K562 (cell line): Measurements from ENCODE around the gene AURKB. TPM values are rescaled to one million over a fixed set of nuclear protein-coding genes. Genes with fewer than 3 reads are reported as not detected.
A peak's percentile ranks its signal among the peaks of the same experiment; 100 is the strongest.

ENCODE experiments used
- ATF1 ChIP-seq, 2 experiments: fragments of 450-650 bp in 1 of 2; IDR thresholded peaks; 2 replicates each; pipeline ENCODE4 v1.6.1; 2016; ENCODE audit warnings: missing compliant biosample characterization in 1 of 2, missing genetic modification characterization in 1 of 2
- EP300 ChIP-seq: IDR thresholded peaks from 2 replicates; pipeline ENCODE4 v1.6.1; 2012; ENCODE audit warnings: low read length, improper control_type of control experiment
- FUS ChIP-seq: fragments of 200-400 bp; formaldehyde crosslinking; optimal IDR thresholded peaks from 2 replicates; pipeline ENCODE3; 2017; ENCODE audit warnings: low read depth, low read length
- IRF2 ChIP-seq: sonication (generic); formaldehyde crosslinking; IDR thresholded peaks from 2 replicates; pipeline ENCODE4 v1.8.1; 2022; ENCODE audit warnings: mild to moderate bottlenecking, missing genetic modification reagents
- L3MBTL2 ChIP-seq: fragments of 450-650 bp; IDR thresholded peaks from 2 replicates; pipeline ENCODE4 v1.6.1; 2016; ENCODE audit warnings: mild to moderate bottlenecking, moderate library complexity
- LARP7 ChIP-seq: fragments of 450-650 bp; IDR thresholded peaks from 2 replicates; pipeline ENCODE4 v1.6.1; 2016
- PHTF2 ChIP-seq: fragments of 250-450 bp; sonication (Bioruptor Pico); IDR thresholded peaks from 2 replicates; pipeline ENCODE4 v1.5.0; 2021; ENCODE audit warnings: mild to moderate bottlenecking
- PRPF4 ChIP-seq: fragments of 200-400 bp; formaldehyde crosslinking; IDR thresholded peaks from one replicate; pipeline ENCODE4 v1.6.1; 2017; ENCODE audit warnings: low read length, low read depth, mild to moderate bottlenecking; ENCODE audit not compliant: insufficient read depth, poor library complexity, severe bottlenecking
- RBBP5 ChIP-seq: fragments of 200-600 bp; sonication (generic); IDR thresholded peaks from 2 replicates; pipeline ENCODE4 v1.6.1; 2012; ENCODE audit warnings: borderline replicate concordance, mild to moderate bottlenecking, low read length, control low read depth, inconsistent platforms; ENCODE audit not compliant: insufficient read depth, poor library complexity, severe bottlenecking
- RNF2 ChIP-seq: sonication (generic); IDR thresholded peaks from 2 replicates; pipeline ENCODE4 v1.6.1; 2016
- SRSF1 ChIP-seq: fragments of 200-400 bp; formaldehyde crosslinking; IDR thresholded peaks from 2 replicates; pipeline ENCODE4 v1.6.1; 2017; ENCODE audit warnings: mild to moderate bottlenecking, low read depth, low read length, moderate library complexity
- SRSF3 ChIP-seq: fragments of 200-400 bp; formaldehyde crosslinking; IDR thresholded peaks from 2 replicates; pipeline ENCODE4 v1.6.1; 2016; ENCODE audit warnings: mild to moderate bottlenecking, low read length, moderate library complexity; ENCODE audit not compliant: insufficient read depth
- STAG1 ChIP-seq: sonication (generic); formaldehyde crosslinking; IDR thresholded peaks from 2 replicates; pipeline ENCODE4 v1.5.0; 2020; ENCODE audit warnings: missing genetic modification reagents, borderline replicate concordance
- TEAD1 ChIP-seq, 2 experiments: fragments of 450-650 bp in 1 of 2; sonication (generic) in 1 of 2; formaldehyde crosslinking; IDR thresholded peaks; 2 replicates each; pipeline versions ENCODE4 v1.4.0 to v1.8.0; 2020 to 2022; ENCODE audit warnings: mild to moderate bottlenecking in 2 of 2, missing genetic modification reagents in 1 of 2
- XRCC3 ChIP-seq: fragments of 450-650 bp; IDR thresholded peaks from 2 replicates; pipeline ENCODE4 v1.6.1; 2017; ENCODE audit warnings: mild to moderate bottlenecking, moderate library complexity
- ZC3H8 ChIP-seq: fragments of 450-650 bp; IDR thresholded peaks from 2 replicates; pipeline ENCODE4 v1.6.1; 2017
- ZFX ChIP-seq: sonication (generic); formaldehyde crosslinking; IDR thresholded peaks from 2 replicates; pipeline ENCODE4 v1.8.0; 2022; ENCODE audit warnings: mild to moderate bottlenecking, missing genetic modification reagents, moderate library complexity
- ZNF445 ChIP-seq: fragments of 250-450 bp; sonication (Bioruptor Pico); IDR thresholded peaks from 2 replicates; pipeline ENCODE4 v1.4.0; 2020; ENCODE audit warnings: low read depth, mild to moderate bottlenecking, moderate library complexity
- ZNF76 ChIP-seq: fragments of 250-450 bp; sonication (Bioruptor Pico); IDR thresholded peaks from 2 replicates; pipeline ENCODE4 v1.4.0; 2020; ENCODE audit warnings: mild to moderate bottlenecking, moderate library complexity, borderline replicate concordance
- ZNF77 ChIP-seq: fragments of 250-450 bp; sonication (Bioruptor Pico); IDR thresholded peaks from 2 replicates; pipeline ENCODE4 v1.5.0; 2020
- polyA plus RNA-seq, 8 experiments: library from polyadenylated mRNA; depleted of rRNA in 4 of 8; stranded (reverse) in 5 of 8; unstranded in 3 of 8; fragments of >200 nt; fragmentation: Nextera tagmentation in 2 of 8; fragmentation: Illumina TruSeq in 1 of 8; extraction: Ambion mirVana in 2 of 8; extraction: Trizol in 1 of 8; gene quantifications; 2 replicates each; pipeline versions ENCODE4 v1.2.1 to v1.2.3, GENCODE V29; 2011 to 2014; ENCODE audit warnings: inconsistent platforms in 1 of 8, missing spikeins in 1 of 8
- total RNA-seq, 7 experiments: library from RNA; depleted of rRNA in 6 of 7; stranded (reverse); fragments of >200 nt in 6 of 7; fragmentation: Illumina TruSeq in 2 of 7; extraction: Trizol in 2 of 7; gene quantifications; 2 replicates each; pipeline versions ENCODE4 v1.2.1 to v1.2.3, GENCODE V29; 2011 to 2021; ENCODE audit warnings: low replicate concordance in 1 of 7
- TF ChIP-seq, protein P1 (sequence below): fragments of 450-650 bp; IDR thresholded peaks from 2 replicates; pipeline ENCODE4 v1.6.1; 2016; ENCODE audit warnings: borderline replicate concordance
- TF ChIP-seq, protein P2 (sequence below): fragments of 450-650 bp; IDR thresholded peaks from 2 replicates; pipeline ENCODE4 v1.6.1; 2016
- TF ChIP-seq, protein P3 (sequence below): sonication (generic); formaldehyde crosslinking; IDR thresholded peaks from 2 replicates; pipeline ENCODE4 v1.8.0; 2022; ENCODE audit warnings: missing genetic modification reagents, mild to moderate bottlenecking, borderline replicate concordance
- TF ChIP-seq, protein P4 (sequence below): fragments of 250-450 bp; sonication (Bioruptor Pico); IDR thresholded peaks from 2 replicates; pipeline ENCODE4 v1.5.0; 2020; ENCODE audit warnings: mild to moderate bottlenecking, borderline replicate concordance

AURKB gene
- total and polyA plus RNA-seq, 9 of the 15 experiments (the other 6 are each of a cell fraction or from before 2014, with no cell fraction given), result 27.2 to 114 (median 74.8) TPM

DNA sequence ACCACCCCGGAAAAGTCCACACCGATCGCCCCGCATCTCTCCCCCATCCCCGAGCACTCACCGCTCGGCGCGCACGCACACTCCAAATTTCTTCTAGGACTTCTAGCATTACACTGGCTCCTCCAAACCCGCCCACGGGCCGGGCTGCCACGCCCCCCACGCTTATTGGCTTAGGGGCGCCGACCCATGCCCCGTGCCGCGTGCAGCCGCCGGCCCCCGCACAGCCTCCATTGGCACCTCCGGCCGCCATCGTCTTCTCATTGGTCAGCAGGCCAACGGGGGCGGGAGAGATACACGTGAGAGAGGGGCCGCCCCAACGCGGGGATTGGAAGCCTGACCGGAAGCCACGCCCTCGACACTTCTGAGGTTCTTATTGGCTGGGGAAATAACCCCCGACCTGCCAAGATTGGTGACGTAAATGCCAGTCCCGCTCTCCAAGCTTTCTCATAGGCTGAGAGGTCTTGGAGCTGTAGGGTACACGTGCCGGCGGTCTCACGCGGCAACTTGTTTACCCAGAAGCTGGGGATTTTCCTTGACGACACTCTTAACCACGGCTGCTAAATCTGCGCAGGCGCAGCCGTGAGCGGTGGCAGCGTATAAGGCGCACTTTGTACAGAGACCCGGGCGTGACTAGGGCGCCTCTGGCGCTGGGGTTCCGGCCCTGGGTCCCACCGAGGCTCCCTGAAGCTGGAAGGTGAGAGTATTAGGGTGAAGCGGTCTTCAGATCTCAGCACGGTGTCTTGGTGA lies 54.0 kb downstream of the AURKB start (continued):
- TF ChIP-seq, protein P1, sequence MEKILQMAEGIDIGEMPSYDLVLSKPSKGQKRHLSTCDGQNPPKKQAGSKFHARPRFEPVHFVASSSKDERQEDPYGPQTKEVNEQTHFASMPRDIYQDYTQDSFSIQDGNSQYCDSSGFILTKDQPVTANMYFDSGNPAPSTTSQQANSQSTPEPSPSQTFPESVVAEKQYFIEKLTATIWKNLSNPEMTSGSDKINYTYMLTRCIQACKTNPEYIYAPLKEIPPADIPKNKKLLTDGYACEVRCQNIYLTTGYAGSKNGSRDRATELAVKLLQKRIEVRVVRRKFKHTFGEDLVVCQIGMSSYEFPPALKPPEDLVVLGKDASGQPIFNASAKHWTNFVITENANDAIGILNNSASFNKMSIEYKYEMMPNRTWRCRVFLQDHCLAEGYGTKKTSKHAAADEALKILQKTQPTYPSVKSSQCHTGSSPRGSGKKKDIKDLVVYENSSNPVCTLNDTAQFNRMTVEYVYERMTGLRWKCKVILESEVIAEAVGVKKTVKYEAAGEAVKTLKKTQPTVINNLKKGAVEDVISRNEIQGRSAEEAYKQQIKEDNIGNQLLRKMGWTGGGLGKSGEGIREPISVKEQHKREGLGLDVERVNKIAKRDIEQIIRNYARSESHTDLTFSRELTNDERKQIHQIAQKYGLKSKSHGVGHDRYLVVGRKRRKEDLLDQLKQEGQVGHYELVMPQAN, result peak; percentile 91; the same call in 1 of the 2 replicates
- no peak for TF ChIP-seq ZNF76
- no peak for TF ChIP-seq ATF1 (CRISPR knock-in tag; IDR thresholded peaks at IDR 0.05)
- peak; percentile 96 for TF ChIP-seq ATF1 (tag; IDR thresholded peaks at IDR 0.05)
- TF ChIP-seq STAG1 (CRISPR knock-in tag), result no peak
- no peak for TF ChIP-seq ZNF77
- no peak for TF ChIP-seq RBBP5
- TF ChIP-seq IRF2 (CRISPR knock-in tag), result no peak
- no peak for TF ChIP-seq PRPF4
- TF ChIP-seq ZC3H8, result no peak
- TF ChIP-seq, protein P2, sequence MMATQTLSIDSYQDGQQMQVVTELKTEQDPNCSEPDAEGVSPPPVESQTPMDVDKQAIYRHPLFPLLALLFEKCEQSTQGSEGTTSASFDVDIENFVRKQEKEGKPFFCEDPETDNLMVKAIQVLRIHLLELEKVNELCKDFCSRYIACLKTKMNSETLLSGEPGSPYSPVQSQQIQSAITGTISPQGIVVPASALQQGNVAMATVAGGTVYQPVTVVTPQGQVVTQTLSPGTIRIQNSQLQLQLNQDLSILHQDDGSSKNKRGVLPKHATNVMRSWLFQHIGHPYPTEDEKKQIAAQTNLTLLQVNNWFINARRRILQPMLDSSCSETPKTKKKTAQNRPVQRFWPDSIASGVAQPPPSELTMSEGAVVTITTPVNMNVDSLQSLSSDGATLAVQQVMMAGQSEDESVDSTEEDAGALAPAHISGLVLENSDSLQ, result peak; percentile 98
- TF ChIP-seq FUS, result no peak
- TF ChIP-seq LARP7, result no peak
- no peak for TF ChIP-seq ZNF445 (CRISPR knock-in tag)
- TF ChIP-seq, protein P3, sequence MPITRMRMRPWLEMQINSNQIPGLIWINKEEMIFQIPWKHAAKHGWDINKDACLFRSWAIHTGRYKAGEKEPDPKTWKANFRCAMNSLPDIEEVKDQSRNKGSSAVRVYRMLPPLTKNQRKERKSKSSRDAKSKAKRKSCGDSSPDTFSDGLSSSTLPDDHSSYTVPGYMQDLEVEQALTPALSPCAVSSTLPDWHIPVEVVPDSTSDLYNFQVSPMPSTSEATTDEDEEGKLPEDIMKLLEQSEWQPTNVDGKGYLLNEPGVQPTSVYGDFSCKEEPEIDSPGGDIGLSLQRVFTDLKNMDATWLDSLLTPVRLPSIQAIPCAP (CRISPR knock-in tag), result no peak
- no peak for TF ChIP-seq SRSF1
- TF ChIP-seq ZFX (CRISPR knock-in tag), result peak; percentile 67
- no peak for TF ChIP-seq XRCC3
- no peak for TF ChIP-seq SRSF3
- TF ChIP-seq RNF2, result peak; percentile 61
- no peak for TF ChIP-seq PHTF2 (CRISPR knock-in tag)
- TF ChIP-seq EP300, result peak; percentile 30; the same call in 1 of the 2 replicates
- TF ChIP-seq, protein P4, sequence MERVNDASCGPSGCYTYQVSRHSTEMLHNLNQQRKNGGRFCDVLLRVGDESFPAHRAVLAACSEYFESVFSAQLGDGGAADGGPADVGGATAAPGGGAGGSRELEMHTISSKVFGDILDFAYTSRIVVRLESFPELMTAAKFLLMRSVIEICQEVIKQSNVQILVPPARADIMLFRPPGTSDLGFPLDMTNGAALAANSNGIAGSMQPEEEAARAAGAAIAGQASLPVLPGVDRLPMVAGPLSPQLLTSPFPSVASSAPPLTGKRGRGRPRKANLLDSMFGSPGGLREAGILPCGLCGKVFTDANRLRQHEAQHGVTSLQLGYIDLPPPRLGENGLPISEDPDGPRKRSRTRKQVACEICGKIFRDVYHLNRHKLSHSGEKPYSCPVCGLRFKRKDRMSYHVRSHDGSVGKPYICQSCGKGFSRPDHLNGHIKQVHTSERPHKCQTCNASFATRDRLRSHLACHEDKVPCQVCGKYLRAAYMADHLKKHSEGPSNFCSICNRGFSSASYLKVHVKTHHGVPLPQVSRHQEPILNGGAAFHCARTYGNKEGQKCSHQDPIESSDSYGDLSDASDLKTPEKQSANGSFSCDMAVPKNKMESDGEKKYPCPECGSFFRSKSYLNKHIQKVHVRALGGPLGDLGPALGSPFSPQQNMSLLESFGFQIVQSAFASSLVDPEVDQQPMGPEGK (CRISPR knock-in tag), result no peak
- no peak for TF ChIP-seq TEAD1 (CRISPR knock-in tag; IDR thresholded peaks at IDR 0.05)
- TF ChIP-seq L3MBTL2, result peak; percentile 99
